NCI-H1105 (cell line): ENCODE measurements around the gene ELFN2.

ENCODE experiments used
- DNase-seq: peaks from one replicate; lab custom pipeline; 2025; lab: John Stamatoyannopoulos, UW

Gene ELFN2

GRCh38 chr22:37455896-37456295 is 28.6 kb upstream of the ELFN2 start:
- DNase-seq, result no peak

DNA sequence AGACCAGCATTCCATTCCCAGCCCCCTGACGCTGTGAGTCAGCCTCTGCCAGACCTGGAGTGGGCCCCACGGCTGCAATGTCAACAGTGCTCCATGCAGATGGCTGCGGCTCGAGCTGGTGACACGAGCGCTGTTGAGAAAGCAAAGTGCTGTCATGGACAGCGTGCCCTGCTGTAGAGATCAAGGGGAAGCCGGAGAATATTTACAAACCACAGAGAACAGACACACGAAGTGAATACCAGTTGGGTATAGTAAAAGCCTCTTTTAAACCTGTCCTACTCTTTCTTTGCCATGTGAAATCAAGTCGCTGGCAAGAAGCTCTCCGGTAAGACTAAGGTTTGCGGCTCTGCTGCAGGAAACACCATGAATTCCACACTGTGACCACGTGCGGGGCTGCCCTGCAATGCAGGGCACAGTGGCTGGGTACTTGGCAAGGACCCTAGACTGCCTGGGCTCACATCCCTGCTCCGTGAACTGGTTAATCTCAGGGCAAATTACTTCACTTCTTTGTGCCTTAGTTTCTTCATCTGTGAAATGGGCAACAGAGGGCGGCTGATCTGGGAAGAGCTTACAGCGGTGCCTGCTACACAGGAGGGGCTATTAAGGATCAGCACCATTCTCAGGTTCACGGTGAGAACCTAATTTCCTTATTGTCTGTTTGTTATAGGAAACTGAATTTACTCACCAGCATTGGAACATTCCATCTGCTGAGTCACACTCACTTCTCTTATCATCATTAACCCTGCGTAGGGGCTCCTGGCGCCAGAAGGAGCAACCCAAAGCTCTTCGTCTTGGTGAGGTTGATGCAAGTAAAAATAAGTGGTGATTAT is 27.8 kb upstream of the ELFN2 start:
- DNase-seq, result no peak

- DNase-seq, result no peak
Observed at GRCh38 chr22:37453696-37454095, 26.4 kb upstream of the ELFN2 start.

DNA sequence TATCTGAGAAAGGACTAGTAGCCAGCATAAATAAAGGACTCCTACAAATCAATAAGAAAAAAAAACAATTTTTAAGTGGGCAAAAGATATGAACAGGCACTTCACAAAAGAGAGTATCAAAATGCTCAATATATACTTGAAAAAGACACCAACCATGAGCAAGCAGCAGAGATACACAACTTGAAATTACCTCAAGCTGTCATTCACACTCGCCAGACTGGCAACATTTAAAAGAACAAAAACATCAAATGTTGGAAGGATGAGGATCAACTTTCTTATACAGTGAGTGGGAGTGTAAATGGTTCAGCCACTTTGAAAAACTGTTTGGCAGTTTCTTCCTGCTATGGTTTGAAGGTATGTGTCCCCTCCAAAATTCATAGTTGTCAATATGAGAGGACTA is 23.9 kb upstream of the ELFN2 start:
- no peak for DNase-seq

DNA sequence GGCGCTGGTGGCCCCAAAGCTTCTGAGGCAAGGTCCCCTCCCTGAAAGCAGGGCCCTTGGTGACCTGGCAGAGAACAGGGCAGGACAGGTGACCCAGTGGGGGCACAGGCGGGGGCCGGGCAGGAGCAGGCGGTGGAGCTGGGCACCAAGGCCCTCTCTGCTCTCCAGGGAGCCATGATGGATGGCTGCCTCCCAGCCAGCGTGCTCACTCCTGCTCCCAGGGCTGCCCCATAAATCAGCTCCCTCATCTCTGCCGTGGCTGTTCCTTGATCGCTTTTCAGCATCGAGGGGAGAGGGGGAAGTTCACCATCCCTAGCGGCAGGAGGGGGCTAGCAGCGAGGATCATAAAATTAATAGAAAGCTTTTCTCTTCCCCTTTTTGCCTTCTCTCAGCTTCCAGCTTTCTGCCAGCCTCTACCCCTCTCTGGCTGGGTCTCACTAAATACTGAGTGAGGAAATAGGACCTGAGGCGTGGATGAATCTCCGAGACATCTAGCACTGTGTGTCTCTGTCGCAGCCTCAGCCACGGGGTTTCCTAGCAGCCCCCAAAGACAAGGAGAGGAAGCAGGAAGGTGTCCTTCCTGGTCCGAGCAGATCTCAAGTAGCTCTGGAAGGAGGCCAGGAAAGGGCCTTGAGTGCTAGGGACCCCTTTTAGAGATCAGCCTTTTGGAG is 22.2 kb upstream of the ELFN2 start:
- no peak for DNase-seq

DNA sequence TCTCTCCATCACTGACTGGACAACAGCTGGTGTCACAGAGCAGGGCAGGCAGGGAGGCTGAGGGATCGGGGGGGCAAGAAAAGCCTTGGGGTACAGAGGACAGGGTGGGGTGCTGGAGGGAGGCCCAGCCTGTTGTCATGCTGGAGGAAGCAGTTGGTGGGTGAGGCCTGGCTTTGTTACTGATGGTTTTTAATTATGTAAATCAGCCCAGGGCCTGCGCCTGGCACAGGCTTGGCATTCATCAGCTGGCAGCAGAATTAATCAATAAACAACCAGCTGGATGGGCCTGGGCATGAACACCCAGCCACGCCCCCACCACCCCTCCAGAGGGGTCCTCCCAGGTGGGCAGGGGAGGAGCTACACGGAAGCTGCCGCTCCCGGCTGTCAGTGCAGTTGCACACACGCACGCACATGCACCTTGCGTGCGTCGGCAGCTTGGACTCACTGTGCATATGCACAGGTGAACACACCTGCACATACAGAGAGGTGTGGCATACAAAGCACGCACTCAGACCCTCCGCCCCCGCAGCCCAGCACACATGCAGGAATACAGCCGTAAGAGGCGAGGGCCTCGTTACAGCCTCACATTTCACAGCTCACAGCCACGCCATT is 21.3 kb upstream of the ELFN2 start:
- DNase-seq, result peak; percentile 83

- DNase-seq, result no peak
Observed at GRCh38 chr22:37445501-37445900, 18.2 kb upstream of the ELFN2 start.

GRCh38 chr22:37443977-37444376 is 16.7 kb upstream of the ELFN2 start:
- no peak for DNase-seq

- DNase-seq, result no peak
Observed at GRCh38 chr22:37443086-37443485, 15.8 kb upstream of the ELFN2 start.

DNA sequence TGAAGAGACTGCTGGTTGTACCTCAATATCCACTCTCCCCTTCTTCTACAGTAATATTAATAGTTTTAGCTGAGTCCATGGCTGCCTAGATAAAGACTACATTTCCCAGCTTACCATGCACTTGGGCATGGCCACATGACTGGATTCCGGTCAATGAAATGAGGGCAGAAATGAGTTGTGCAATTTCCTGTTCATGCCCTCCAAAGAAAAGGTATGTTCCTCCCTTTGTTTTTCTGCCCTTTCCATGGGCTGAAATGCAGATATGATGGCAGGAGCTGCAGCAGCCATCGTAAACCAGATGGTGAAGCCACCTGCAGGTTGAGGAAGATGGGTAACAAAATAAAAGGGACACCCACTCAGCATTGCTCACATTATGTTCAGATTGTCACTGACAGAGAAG is 15.3 kb upstream of the ELFN2 start:
- DNase-seq, result no peak

DNA sequence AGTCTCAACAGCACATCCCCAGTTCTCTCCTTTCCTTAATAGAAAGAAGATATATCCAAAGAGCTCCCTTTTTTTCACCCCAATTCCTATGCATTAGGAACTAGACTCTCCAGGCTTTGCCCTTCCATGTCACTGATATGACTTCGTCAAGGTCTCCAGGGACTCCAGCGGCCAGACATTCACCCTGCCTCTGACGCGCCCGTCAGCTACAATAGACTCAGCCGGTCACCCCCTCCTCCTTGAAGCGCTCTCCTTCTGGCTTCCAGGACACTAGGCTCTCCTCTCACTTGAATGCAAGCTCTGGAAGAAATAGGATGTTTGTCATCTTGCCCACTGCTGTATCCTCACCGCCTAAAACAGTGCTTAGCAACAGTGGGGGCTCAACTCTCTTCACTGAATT is 14.9 kb upstream of the ELFN2 start:
- DNase-seq, result no peak

GRCh38 chr22:37440875-37441274 is 13.6 kb upstream of the ELFN2 start:
- DNase-seq, result no peak

DNA sequence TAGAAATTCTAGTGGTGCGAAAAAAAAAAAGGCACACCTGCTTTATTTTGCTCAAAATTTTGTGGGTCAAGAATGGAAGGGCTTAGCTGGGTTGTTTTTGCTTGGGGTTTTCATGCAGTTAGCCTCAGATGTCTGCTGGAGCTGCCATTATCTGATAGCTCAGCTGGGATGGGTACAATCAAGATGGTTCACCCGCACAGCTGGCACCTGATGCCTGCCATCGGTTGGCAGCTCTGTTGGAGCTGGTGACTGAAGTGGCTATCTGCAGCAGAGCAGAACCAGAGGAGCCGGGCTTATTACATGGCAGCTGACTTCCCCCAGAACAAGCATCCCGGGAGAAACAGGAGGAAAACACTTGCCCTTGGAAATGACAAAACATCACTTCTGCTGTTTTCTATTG is 12.1 kb upstream of the ELFN2 start:
- DNase-seq, result no peak

- DNase-seq, result no peak
Observed at GRCh38 chr22:37435970-37436603, 8.8 kb upstream of the ELFN2 start.

DNA sequence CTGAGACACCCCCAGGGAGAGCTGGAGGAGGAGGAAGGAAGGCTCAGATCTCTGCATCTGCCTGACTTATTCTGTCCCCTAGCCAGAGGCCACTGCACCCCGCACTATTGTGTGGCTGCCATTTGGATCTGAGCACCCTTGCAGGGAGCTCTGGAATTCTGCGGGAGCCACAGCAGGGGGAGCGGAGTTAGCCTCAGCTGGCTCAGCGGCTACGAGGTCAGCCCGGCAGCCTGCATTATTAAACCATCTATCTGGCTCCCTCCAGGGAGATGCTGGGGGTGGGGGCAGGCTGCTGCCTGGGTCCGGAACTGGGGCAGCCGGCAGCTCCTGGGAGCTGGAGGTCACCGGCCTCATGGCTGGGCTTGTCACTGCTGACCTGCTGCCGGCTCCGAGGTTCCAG is 6.5 kb upstream of the ELFN2 start:
- DNase-seq, result no peak

- DNase-seq, result no peak
Observed at GRCh38 chr22:37432708-37433054, 5.4 kb upstream of the ELFN2 start.

DNA sequence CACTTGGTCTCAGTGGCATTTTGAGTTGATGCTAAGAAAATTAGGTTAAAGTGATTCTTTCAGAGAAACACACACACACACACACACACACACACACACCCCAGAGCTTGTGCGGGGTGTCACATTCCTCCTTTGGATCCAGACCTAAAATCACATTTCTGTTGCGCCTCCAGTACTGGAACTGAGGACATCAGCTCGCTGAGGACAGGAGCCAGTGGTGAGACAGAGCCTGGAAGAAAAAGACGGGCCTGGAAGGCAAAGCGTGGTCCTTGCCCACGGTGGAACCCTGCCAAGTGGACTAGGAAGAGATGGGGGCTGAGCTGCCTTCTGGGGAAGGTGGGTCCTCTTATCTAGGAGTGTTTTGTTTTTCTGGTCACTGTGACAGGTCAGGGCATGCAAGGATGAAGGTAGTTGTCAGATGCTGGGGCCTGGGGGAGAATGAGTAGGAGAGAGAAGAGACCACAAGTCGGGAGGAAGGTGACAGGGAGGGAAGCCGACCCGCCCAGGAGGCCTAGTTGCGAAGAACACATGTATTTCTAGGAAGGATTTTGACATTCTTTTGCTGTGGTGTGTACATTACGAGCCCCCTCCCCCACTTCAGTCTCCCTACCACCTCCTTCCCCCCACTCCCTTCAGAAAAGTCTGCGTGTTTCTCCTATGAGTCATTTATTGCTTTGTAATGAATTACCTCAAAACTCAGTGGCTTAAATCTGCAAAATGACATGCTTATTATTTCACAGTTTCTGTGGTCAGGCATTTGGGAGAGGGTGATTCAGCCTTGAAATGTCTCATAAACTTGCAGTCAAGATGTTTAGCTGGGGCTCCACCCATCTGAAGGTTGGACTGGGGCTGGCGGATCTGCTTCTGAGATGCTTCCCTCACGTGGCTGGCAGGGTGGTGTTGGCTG is 4.8 kb upstream of the ELFN2 start:
- DNase-seq, result no peak

- DNase-seq, result no peak
Observed at GRCh38 chr22:37431366-37431765, 4.1 kb upstream of the ELFN2 start.

DNA sequence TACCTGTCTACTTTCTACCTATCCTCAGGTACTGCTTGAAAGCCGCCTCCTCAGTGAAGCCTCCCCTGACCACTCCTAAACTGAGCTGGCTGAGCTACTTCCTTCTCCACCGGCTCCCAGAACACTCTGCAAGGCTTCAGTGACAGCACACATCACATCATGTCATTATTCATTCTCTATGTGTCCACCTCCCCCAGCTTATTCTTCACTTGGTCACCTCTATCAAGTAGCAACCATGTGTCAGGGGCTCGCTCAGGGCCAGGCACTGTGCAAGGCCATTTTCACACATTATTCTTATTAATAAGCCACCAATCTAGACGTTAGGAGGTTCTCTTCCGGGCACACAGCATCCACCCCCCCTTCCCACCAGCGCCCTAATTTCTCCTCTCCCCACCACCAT is 3.7 kb upstream of the ELFN2 start:
- DNase-seq, result no peak

GRCh38 chr22:37428649-37429586 is 1.6 kb upstream of the ELFN2 start:
- DNase-seq, result no peak
